ENCODE data around the gene COMT. TPM values are rescaled to one million over a fixed set of nuclear protein-coding genes. Genes with fewer than 3 reads are reported as not detected.
A peak's percentile ranks its signal among the peaks of the same experiment; 100 is the strongest.

The COMT gene
- total and polyA plus RNA-seq, 3 donors from 2014 or later = 147 to 427 (median 278) TPM

DNA sequence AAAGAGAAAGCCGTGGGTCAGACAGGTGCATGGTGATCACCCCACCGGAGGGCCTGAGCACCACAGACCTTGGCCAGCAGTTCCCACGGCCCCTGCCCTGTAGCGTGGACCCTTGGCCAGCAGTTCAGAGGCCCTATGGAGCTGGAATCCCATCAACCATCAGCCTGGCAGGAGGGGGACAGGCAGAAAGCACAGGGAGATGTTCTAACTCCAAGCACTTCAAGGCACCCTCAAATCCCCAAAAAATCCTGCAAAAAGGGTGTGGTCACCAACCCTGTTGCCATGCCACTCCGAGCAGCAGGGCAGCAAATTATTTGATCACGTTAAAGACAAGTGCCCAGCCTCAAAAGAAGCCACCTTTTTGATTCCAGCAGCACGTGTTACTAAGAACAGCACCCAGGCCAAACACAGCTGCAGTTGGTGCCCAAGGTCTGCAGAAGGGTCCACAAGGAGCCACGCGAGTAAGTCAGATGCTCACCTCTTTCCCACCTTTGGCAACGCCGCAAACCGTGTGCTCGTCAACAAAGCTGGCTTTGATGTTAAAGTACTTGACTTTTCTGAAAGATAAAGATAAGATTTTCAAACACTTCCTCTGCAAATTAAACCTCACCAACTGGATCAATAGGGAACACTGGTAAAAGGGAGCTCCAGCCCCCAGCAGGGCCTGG is 26.2 kb upstream of the COMT start:
- H3K4me1 ChIP-seq = peaks cover 3% of the 10 kb centered on the region
- 85 to 96% methylated on average over 13 of the region's 13 CpGs for WGBS, 2 donors
- intact Hi-C loops (cut with DNase I; ENCODE audit: low total_unique reads) = no loop called here
- DNase-seq = no peak
- H3K27me3 ChIP-seq = no peaks in the 10 kb centered on the region
- no peak overlapping the region for H3K27ac ChIP-seq
- no peak overlapping the region for H3K4me3 ChIP-seq
- H3K36me3 ChIP-seq (ENCODE audit: low read depth, missing control alignments) = no peaks in the 10 kb centered on the region
- H3K9me3 ChIP-seq = no peaks in the 10 kb centered on the region
- TF ChIP-seq, protein P1, sequence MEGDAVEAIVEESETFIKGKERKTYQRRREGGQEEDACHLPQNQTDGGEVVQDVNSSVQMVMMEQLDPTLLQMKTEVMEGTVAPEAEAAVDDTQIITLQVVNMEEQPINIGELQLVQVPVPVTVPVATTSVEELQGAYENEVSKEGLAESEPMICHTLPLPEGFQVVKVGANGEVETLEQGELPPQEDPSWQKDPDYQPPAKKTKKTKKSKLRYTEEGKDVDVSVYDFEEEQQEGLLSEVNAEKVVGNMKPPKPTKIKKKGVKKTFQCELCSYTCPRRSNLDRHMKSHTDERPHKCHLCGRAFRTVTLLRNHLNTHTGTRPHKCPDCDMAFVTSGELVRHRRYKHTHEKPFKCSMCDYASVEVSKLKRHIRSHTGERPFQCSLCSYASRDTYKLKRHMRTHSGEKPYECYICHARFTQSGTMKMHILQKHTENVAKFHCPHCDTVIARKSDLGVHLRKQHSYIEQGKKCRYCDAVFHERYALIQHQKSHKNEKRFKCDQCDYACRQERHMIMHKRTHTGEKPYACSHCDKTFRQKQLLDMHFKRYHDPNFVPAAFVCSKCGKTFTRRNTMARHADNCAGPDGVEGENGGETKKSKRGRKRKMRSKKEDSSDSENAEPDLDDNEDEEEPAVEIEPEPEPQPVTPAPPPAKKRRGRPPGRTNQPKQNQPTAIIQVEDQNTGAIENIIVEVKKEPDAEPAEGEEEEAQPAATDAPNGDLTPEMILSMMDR (IDR thresholded peaks at IDR 0.05) = no peak
- TF ChIP-seq POLR2A (IDR thresholded peaks at IDR 0.05) = no peak

GRCh38 chr22:19916006-19916405 is 25.6 kb upstream of the COMT start:
- no peaks in the 10 kb centered on the region for H3K36me3 ChIP-seq (ENCODE audit: low read depth, missing control alignments)
- DNase-seq = no peak
- H3K4me3 ChIP-seq = no peak overlapping the region
- TF ChIP-seq, protein P1 (IDR thresholded peaks at IDR 0.05) = no peak
- TF ChIP-seq POLR2A (IDR thresholded peaks at IDR 0.05) = no peak
- WGBS, 2 donors = 95% methylated on average over 9 of the region's 9 CpGs
- no peak overlapping the region for H3K27ac ChIP-seq
- intact Hi-C loops (cut with DNase I; ENCODE audit: low total_unique reads) = no loop called here
- H3K9me3 ChIP-seq = no peaks in the 10 kb centered on the region
- H3K27me3 ChIP-seq = no peaks in the 10 kb centered on the region
- peaks cover 3% of the 10 kb centered on the region for H3K4me1 ChIP-seq

DNA sequence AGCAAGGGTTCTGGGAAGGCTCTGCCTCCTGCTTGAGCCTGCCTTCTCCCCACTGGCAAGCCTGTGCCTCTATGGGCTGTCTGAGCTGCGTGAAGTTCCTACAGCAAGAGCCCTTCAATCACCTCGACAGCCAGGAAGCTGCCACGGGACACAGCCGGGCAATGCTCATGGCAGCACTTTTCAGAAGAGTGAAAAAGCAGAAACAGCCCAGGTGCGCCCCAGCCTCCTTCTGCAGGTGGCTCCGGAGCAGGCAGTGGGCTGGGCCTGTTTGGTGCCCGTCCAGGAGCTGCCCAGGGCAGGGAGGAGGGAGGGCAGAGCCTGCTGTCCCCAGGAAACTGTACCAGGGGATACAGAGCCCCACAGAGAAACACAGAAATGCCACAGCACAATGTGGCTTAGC is 24.6 kb upstream of the COMT start:
- 43 to 91% methylated on average over 1 to 7 of the region's 7 CpGs for WGBS, 2 donors
- H3K36me3 ChIP-seq (ENCODE audit: low read depth, missing control alignments) = no peaks in the 10 kb centered on the region

DNA sequence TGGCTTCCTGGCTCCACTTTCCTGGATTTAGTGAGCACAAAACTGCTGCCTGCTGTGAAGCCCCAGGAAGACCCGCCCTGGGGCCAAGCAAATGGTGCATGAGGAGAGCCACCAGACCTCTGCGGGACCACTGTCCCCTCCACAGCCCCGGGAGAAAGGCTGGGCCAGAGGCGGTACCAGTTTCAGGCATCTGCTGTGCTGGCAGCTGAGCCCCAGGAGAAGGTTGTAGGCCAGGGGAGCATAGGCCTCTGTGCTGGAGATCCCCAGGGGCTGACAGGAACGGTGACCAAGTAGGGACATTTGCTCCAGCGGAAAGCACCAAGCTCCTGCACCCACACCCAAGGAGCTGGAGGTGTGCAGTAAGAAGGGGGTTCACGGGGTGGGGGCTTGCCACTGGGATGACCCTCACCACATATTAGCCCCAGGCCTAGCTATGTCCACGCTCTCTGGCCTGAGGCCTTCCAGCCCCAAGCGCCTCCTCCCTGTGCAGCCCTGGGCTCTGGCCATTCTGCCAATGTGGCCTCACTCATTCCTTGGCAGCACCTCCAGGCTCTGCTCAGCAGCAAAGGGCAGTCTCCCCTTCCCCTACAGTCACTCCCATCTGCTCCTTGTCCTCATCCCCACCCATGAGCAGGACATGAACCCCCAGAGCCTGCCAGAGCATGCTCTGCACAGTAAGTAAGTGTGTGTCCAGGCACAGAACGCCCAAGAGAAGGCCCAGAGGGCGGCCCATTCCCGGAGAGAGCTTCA is 24.0 kb upstream of the COMT start:
- Histone ChIP-seq H3K4me1 (peaks cover 3% of the 10 kb centered on the region), H3K36me3 (ENCODE audit: low read depth, missing control alignments) (no peaks in the 10 kb centered on the region), H3K4me3 (no peak overlapping the region), H3K27ac (no peak overlapping the region), H3K9me3 (no peaks in the 10 kb centered on the region), H3K27me3 (no peaks in the 10 kb centered on the region)
- WGBS, 2 donors = 94% methylated on average over 10 to 12 of the region's 12 CpGs
- intact Hi-C loops (cut with DNase I; ENCODE audit: low total_unique reads) = no loop called here
- DNase-seq = no peak
- TF ChIP-seq POLR2A (IDR thresholded peaks at IDR 0.05) = no peak

More for the DNA sequence above, 24.6 kb upstream of the COMT start:
- TF ChIP-seq POLR2A (IDR thresholded peaks at IDR 0.05) = no peak
- TF ChIP-seq, protein P1 (IDR thresholded peaks at IDR 0.05) = no peak
- Histone ChIP-seq H3K27ac (no peak overlapping the region), H3K4me3 (no peak overlapping the region), H3K9me3 (no peaks in the 10 kb centered on the region), H3K4me1 (peaks cover 3% of the 10 kb centered on the region), H3K27me3 (no peaks in the 10 kb centered on the region)
- intact Hi-C loops (cut with DNase I; ENCODE audit: low total_unique reads) = no loop called here
- DNase-seq = no peak

DNA sequence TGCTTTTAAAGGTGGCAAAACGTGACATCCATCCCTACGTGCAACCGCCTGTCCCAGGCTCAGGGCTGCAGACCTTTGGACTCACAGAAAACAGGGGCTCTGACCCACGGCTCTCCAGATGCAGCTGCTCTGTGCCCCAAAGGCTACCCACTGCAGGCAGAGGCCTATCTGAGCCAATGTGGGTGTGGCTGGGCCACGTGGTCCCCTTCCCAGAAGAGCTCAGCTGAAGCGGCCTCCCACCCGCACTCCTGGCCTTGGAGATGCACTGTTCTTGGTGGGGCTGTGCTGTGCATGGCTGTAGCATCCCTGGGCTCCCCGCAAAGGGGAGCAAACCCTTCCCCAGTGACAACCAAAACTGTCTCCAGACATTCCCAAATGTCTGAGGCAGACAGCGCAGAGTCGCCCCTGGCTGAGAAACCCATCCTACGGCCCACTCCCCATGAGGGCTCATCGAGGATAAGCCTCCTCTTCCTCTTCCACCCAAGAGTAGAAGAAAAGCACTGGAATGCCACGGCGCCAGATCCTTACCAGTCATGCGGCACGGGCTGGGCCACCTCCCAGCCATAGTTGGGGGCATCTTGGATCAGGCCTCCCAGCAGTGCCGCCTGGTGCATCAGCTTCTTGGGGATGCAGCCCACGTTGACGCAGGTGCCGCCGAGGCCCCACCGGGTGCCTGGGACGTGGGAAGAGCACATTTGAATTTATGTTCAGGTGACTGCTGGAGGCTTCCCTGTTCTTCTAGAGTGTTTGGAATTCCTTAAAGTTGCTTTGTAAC is 23.1 kb upstream of the COMT start:
- peak; percentile 72 for DNase-seq
- no peak overlapping the region for H3K4me3 ChIP-seq
- no peaks in the 10 kb centered on the region for H3K9me3 ChIP-seq
- no peaks in the 10 kb centered on the region for H3K36me3 ChIP-seq (ENCODE audit: low read depth, missing control alignments)
- WGBS, 2 donors = 79 to 87% methylated on average over 21 to 23 of the region's 23 CpGs
- H3K4me1 ChIP-seq = peaks cover 3% of the 10 kb centered on the region
- no peaks in the 10 kb centered on the region for H3K27me3 ChIP-seq
- H3K27ac ChIP-seq = no peak overlapping the region
- no peak for TF ChIP-seq POLR2A (IDR thresholded peaks at IDR 0.05)
- TF ChIP-seq, protein P1 (IDR thresholded peaks at IDR 0.05) = no peak
- intact Hi-C loops (cut with DNase I; ENCODE audit: low total_unique reads) = no loop called here
